Measurements from ENCODE around the gene YKT6.
A peak's percentile ranks its signal among the peaks of the same experiment; 100 is the strongest.

YKT6 gene

DNA sequence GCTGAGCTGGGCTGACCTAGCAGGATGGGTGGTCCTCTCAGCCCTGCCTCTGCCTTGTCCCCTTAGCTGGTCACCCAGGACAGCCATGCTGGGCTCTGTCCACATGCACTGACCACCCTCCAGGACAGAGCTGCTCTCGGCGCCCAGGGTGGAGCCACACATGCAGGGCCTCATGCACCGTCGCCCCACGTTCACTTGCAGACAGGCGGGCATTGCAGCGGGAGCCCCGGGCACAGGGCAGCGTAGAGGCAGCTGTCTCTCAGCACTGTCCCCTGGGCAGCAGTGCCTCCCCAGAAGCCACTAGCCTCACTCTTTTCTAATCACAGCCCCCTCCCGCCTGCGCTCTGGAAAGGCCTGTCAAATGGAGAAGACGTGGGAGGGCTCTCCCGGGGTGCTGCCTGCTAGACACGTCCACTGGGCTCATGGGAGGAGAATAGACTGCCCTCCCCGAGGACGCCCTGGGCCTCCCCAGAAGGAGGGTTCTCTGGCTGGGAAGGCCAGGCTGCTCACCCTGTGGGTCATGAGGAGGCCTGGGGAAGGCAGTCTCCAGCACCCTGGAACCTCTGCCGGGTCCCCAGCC lies 37.4 kb downstream of the YKT6 start:
- no peak for DNase-seq (ENCODE audit: extremely low read depth, low read depth)
- TF ChIP-seq, protein P1, sequence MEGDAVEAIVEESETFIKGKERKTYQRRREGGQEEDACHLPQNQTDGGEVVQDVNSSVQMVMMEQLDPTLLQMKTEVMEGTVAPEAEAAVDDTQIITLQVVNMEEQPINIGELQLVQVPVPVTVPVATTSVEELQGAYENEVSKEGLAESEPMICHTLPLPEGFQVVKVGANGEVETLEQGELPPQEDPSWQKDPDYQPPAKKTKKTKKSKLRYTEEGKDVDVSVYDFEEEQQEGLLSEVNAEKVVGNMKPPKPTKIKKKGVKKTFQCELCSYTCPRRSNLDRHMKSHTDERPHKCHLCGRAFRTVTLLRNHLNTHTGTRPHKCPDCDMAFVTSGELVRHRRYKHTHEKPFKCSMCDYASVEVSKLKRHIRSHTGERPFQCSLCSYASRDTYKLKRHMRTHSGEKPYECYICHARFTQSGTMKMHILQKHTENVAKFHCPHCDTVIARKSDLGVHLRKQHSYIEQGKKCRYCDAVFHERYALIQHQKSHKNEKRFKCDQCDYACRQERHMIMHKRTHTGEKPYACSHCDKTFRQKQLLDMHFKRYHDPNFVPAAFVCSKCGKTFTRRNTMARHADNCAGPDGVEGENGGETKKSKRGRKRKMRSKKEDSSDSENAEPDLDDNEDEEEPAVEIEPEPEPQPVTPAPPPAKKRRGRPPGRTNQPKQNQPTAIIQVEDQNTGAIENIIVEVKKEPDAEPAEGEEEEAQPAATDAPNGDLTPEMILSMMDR (IDR thresholded peaks at IDR 0.05; ENCODE audit: low read depth, low read length, missing control alignments), result no peak

DNA sequence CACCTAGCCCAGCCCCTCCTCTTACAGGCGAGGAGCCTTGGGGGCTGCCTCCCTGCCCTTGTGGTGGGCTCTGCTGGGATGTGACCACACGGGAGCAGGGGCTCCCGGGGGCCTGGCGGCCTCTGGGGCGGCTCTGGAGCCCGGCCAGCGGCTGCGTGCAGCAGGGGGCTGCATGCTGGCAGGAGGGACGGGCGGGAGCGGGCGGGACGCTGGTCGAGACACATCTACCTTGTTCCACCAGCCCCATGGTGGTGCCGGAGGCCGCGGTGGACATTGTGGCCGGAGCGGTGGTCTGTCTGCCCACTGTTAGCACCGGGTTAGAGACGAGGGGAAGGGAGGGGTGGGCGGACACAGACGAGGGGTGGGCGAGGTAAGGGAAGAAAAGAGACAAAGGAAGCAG lies 38.6 kb downstream of the YKT6 start:
- DNase-seq (ENCODE audit: extremely low read depth, low read depth), result no peak

More for the DNA sequence above, 37.4 kb downstream of the YKT6 start:
- H3K4me3 ChIP-seq (replicated peaks; ENCODE audit: low read depth, low read length), result no peak overlapping the region

GRCh38 chr7:44240376-44240775 lies 39.6 kb downstream of the YKT6 start:
- TF ChIP-seq, protein P1 (IDR thresholded peaks at IDR 0.05; ENCODE audit: low read depth, low read length, missing control alignments), result no peak
- H3K4me3 ChIP-seq (replicated peaks; ENCODE audit: low read depth, low read length), result no peak overlapping the region
- DNase-seq (ENCODE audit: extremely low read depth, low read depth), result no peak

More for the DNA sequence above, 38.6 kb downstream of the YKT6 start:
- no peak overlapping the region for H3K4me3 ChIP-seq (replicated peaks; ENCODE audit: low read depth, low read length)
- TF ChIP-seq, protein P1 (IDR thresholded peaks at IDR 0.05; ENCODE audit: low read depth, low read length, missing control alignments), result no peak

DNA sequence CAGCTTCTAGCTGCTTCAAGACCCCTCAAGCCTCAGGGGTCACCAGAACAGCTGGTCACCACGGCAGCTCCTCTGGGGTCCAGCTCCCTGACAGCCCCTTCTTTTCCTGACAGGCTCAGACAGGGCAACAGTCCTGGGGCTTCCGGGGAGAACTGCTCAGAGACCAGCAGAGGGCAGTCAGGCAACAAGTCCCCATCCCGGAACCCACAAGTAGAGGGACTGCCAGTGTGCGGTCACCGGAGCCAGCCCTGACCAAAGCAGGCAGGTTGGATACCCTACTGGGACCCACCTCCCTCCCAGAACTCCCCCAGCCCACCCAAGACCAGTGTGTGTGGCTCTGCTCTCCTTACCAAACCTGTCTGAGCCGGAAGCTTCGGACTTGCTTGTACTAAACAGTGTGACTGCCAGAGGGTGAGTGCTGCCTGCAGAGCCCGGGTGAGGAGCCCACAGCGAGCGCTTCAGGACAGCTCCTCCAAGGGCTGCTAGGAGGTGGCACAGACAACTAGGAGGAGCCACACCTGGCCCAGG lies 40.3 kb downstream of the YKT6 start:
- TF ChIP-seq, protein P1 (IDR thresholded peaks at IDR 0.05; ENCODE audit: low read depth, low read length, missing control alignments), result peak; percentile 85
- no peak overlapping the region for H3K4me3 ChIP-seq (replicated peaks; ENCODE audit: low read depth, low read length)
- DNase-seq (ENCODE audit: extremely low read depth, low read depth), result peak; percentile 39

- TF ChIP-seq, protein P1 (IDR thresholded peaks at IDR 0.05; ENCODE audit: low read depth, low read length, missing control alignments), result no peak
- H3K4me3 ChIP-seq (replicated peaks; ENCODE audit: low read depth, low read length), result no peak overlapping the region
- no peak for DNase-seq (ENCODE audit: extremely low read depth, low read depth)
Measured at GRCh38 chr7:44242091-44242490, 41.3 kb downstream of the YKT6 start.

DNA sequence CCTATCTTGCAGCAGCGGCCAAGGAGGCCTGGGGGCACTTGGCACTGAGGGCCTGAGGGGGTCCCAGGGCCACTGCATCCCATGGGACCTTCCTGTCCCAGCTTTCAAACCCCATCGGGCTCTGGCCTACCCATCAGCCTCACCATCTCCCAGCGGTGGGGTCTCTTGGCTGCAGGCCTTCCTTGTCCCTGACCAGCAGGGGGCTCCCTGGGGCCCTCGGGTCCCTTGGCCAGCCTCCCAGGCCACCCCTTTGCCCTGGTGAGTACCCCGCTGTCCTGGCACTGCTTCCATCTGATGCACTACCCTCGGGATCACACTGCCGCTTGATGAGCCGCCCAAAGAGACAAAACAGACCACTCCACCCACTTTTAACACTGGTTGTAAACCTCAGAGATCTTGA lies 43.5 kb downstream of the YKT6 start:
- DNase-seq (ENCODE audit: extremely low read depth, low read depth), result no peak
- no peak overlapping the region for H3K4me3 ChIP-seq (replicated peaks; ENCODE audit: low read depth, low read length)
- TF ChIP-seq, protein P1 (IDR thresholded peaks at IDR 0.05; ENCODE audit: low read depth, low read length, missing control alignments), result peak; percentile 59

All from HFF-Myc (cell line).